Measurements from ENCODE around the gene ZNF148. TPM values are rescaled to one million over a fixed set of nuclear protein-coding genes. Genes with fewer than 3 reads are reported as not detected.

ZNF148 gene
- total RNA-seq, 1 donor: 40.1 TPM

GRCh38 chr3:125316246-125316645, 58.9 kb downstream of the ZNF148 start:
- no peak overlapping the region for H3K4me3 ChIP-seq (ENCODE audit: low read depth, low read length)
- DNase-seq (ENCODE audit: low read depth): no peak
- TF ChIP-seq, protein P1, sequence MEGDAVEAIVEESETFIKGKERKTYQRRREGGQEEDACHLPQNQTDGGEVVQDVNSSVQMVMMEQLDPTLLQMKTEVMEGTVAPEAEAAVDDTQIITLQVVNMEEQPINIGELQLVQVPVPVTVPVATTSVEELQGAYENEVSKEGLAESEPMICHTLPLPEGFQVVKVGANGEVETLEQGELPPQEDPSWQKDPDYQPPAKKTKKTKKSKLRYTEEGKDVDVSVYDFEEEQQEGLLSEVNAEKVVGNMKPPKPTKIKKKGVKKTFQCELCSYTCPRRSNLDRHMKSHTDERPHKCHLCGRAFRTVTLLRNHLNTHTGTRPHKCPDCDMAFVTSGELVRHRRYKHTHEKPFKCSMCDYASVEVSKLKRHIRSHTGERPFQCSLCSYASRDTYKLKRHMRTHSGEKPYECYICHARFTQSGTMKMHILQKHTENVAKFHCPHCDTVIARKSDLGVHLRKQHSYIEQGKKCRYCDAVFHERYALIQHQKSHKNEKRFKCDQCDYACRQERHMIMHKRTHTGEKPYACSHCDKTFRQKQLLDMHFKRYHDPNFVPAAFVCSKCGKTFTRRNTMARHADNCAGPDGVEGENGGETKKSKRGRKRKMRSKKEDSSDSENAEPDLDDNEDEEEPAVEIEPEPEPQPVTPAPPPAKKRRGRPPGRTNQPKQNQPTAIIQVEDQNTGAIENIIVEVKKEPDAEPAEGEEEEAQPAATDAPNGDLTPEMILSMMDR (IDR thresholded peaks at IDR 0.05; ENCODE audit: insufficient read depth, low read length): no peak

DNA sequence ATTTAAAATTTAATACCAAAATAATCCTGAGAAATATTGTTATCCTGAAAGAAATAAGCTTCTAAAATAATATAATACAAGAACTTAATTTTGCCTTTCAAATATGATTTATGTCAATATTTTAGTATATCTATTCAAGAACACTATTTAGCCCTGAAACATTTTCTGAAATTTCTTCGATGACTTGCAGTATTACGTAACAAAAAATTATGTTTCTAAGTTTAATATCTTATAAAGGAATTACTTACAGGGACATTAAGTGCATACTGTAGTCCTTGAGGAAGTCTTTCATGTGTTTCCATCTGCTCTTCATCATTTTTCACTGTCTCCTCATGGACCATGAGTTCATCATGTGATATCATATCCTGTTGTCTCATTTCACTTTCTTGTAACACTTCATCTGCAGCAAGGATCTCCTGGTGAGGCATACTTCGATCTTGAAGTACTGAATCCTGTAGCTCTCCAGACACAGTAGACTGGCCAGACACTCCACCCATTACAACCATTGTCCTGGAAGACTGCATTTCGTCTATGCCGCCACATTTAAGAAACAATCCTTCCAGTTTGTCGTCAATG, 62.0 kb downstream of the ZNF148 start:
- TF ChIP-seq, protein P1 (IDR thresholded peaks at IDR 0.05; ENCODE audit: insufficient read depth, low read length): no peak
- H3K4me3 ChIP-seq (ENCODE audit: low read depth, low read length): no peak overlapping the region
- DNase-seq (ENCODE audit: low read depth): peak; percentile 39

GRCh38 chr3:125310623-125311081, 64.5 kb downstream of the ZNF148 start:
- no peak for DNase-seq (ENCODE audit: low read depth)
- TF ChIP-seq, protein P1 (IDR thresholded peaks at IDR 0.05; ENCODE audit: insufficient read depth, low read length): no peak
- no peak overlapping the region for H3K4me3 ChIP-seq (ENCODE audit: low read depth, low read length)

- TF ChIP-seq, protein P1 (IDR thresholded peaks at IDR 0.05; ENCODE audit: insufficient read depth, low read length): no peak
- no peak overlapping the region for H3K4me3 ChIP-seq (ENCODE audit: low read depth, low read length)
- DNase-seq (ENCODE audit: low read depth): no peak
These were observed 65.6 kb downstream of the ZNF148 start for GRCh38 chr3:125309476-125309875.

- DNase-seq (ENCODE audit: low read depth): no peak
- TF ChIP-seq, protein P1 (IDR thresholded peaks at IDR 0.05; ENCODE audit: insufficient read depth, low read length): no peak
- H3K4me3 ChIP-seq (ENCODE audit: low read depth, low read length): no peak overlapping the region
These were observed 68.5 kb downstream of the ZNF148 start for GRCh38 chr3:125306620-125307019.

- TF ChIP-seq, protein P1 (IDR thresholded peaks at IDR 0.05; ENCODE audit: insufficient read depth, low read length): no peak
- no peak overlapping the region for H3K4me3 ChIP-seq (ENCODE audit: low read depth, low read length)
- DNase-seq (ENCODE audit: low read depth): no peak
These were observed 72.2 kb downstream of the ZNF148 start for GRCh38 chr3:125302932-125303331.

DNA sequence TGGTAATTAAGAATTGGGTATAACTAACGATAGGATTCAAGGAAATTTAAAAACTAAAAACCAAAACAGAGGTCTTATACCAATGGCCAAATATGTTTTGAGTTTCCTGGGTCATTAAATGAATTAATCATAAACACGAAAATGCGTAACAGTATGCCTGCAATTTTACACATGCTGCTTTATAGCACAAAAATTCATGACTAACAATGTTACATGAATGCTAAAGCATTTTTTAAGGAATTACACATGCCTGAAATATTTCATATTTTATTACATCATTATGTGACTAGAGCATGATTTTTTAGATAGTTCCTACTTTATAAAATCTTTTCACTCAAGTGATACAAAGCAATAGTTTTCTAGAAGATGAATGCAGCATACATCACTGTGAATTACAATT, 74.7 kb downstream of the ZNF148 start:
- H3K4me3 ChIP-seq (ENCODE audit: low read depth, low read length): no peak overlapping the region
- TF ChIP-seq, protein P1 (IDR thresholded peaks at IDR 0.05; ENCODE audit: insufficient read depth, low read length): no peak
- DNase-seq (ENCODE audit: low read depth): peak; percentile 67

Data from fibroblast of the aortic adventitia (primary cell).